Adipose tissue (tissue), 3 donors: ENCODE measurements around the gene UIMC1. TPM values are rescaled to one million over a fixed set of nuclear protein-coding genes. Genes with fewer than 3 reads are reported as not detected.

ENCODE experiments used
- H3K27ac ChIP-seq: one replicate; pipeline ENCODE4 v1.5.1; 2013; ENCODE audit warnings: low read depth, low read length
- whole genome bisulfite sequencing, 3 donors: extraction: QIAGEN DNeasy Blood & Tissue Kit; methylation state at CpG; one replicate each; pipeline ENCODE4 v1.1.7; 2013; 5-methylcytosine and 5-hydroxymethylcytosine counted together
- polyA plus RNA-seq, 3 donors: library from polyadenylated mRNA; stranded (reverse); fragments of 200-250 nt; gene quantifications; one replicate each; pipeline ENCODE4 v1.2.3, GENCODE V29; 2013
- donor health status: healthy with polysubstance abuse.
- donor health status: Bipolar disorder and iron deficiency.
- donor health status: healthy.

Gene UIMC1
- polyA plus RNA-seq, 3 donors, result 15.8 to 26.0 (median 21.6) TPM

DNA sequence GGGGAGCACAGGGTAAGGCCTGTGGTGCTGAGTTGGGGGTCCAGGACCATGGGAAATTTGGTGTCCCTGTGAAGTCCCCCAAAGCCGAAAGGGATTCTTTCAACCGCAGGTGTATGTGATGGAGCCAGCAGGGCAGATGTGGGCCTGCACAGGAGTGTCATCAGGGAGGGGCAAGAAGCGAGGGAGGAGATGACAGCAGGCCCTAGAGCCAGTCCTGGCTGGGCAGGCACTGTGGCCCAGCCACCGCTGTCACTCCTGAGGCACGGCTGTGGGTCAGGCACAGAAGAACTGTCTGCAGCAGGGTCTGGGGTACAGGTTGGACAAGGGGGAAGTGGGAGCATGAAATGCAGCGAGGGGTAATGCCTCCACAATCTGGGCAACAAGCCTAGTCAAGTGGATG is 112.3 kb downstream of the UIMC1 start:
- 84 to 92% (median 85%) methylated on average over 6 of the region's 6 CpGs for WGBS, 3 donors
- no peak overlapping the region for H3K27ac ChIP-seq

DNA sequence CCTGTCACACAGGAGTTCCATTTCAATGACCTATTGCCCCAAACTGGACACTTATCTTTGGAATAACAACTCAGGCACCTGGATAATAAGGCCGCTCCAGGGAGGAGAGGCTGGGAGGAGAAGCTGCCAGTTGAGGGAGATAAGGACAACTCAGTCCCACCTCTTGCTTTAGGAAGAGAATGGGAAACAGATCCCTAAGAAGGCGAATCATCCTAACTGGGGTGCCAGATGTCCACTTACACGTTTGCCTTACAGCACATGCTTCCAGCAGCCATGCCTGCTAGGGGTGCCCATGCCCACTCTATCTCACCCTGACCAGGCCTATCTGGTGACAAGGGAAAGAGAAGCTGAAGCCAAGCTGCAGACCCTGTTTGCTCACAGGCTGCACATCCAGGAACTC is 113.9 kb downstream of the UIMC1 start:
- 70 to 72% (median 71%) methylated on average over 3 of the region's 3 CpGs for WGBS, 3 donors

DNA sequence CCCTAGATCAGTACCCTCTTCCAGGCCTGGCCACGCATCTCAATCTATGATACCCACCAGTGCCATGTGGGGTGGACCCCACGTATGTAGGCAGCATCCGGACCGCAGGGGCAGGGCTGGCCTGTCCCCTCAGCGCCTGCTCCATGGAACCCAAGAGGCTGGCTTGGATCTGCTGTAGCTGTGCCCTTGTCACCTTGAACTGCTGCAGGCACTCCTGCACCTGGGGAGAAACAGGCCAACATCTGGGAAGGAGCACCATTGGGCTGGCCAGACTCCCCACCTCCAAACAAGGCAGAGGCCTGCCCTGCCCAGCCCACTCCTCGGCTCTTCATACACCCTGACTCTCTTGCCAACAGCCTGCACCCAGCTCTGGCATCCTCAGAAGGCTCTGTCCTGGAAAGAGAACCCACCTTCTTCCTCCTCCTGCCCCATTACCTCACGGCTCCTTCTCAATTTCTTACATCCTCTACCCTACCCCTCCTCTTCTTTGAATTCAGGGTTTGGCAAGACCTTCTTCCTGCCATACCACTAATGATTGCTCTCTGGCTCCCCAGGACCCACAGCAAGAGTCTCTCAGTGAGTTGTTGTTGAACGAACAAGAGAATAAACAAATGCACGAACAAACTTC is 115.1 kb downstream of the UIMC1 start:
- H3K27ac ChIP-seq, result no peak overlapping the region
- WGBS, 3 donors, result 67 to 96% (median 69%) methylated on average over 9 of the region's 9 CpGs

More for the DNA sequence above, 113.9 kb downstream of the UIMC1 start:
- no peak overlapping the region for H3K27ac ChIP-seq

- WGBS, 3 donors, result 79 to 85% (median 84%) methylated on average over 9 of the region's 9 CpGs
These were observed 115.9 kb downstream of the UIMC1 start for GRCh38 chr5:176890455-176891330.

DNA sequence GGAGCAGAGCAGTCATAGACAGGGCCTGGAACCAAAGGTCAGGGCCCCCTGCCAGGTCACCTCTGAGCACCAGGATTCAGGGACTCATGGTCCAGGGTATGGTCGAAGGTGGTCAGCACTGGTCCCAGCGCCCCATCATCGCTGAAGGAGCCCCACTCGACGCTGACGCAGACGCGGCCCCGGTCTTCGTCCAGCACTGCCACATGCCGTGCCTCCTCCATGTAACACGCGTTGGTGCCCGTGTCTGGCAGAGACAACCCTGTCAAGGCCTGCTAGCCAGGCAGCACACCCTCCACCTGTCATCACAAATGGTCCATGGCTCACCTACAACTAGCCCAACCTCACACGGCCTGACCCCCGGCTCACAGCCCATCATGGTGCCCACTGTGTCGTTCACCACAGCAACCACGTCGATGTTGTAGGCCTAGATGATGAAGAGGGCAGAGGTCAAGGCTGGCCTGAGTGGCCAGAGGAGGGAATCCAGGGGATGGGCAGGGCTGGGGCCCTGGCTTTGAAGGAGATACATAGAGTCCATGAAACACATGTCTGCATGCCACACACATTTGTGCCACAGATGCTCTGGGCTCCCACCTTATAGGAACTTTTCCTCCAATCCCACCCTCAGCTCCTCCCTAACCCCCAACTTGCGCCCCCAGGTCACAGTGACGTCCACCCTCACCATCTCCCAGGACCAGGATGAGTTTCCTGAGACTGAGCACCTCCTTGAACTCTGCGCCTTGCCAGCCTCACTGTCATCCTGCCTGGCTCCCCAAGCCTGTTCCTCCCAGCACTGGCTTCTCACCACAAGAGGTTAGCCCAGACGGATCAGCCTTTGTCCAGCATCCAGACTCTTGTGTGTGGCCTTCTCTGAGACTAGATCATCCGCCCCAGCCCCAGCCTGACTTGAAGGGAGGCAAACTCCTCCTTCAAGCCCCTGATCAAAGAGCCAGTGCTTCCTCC is 117.0 kb downstream of the UIMC1 start:
- H3K27ac ChIP-seq, result no peak overlapping the region
- 88 to 94% (median 91%) methylated on average over 24 of the region's 24 CpGs for WGBS, 3 donors

More at GRCh38 chr5:176890455-176891330, 115.9 kb downstream of the UIMC1 start:
- H3K27ac ChIP-seq, result no peak overlapping the region

GRCh38 chr5:176888865-176889165 is 117.8 kb downstream of the UIMC1 start:
- H3K27ac ChIP-seq, result no peak overlapping the region
- 76 to 93% (median 79%) methylated on average over 1 of the region's 1 CpG for WGBS, 3 donors

GRCh38 chr5:176888016-176888864 is 118.3 kb downstream of the UIMC1 start:
- H3K27ac ChIP-seq, result no peak overlapping the region
- WGBS, 3 donors, result 86 to 89% (median 88%) methylated on average over 26 to 27 of the region's 27 CpGs

DNA sequence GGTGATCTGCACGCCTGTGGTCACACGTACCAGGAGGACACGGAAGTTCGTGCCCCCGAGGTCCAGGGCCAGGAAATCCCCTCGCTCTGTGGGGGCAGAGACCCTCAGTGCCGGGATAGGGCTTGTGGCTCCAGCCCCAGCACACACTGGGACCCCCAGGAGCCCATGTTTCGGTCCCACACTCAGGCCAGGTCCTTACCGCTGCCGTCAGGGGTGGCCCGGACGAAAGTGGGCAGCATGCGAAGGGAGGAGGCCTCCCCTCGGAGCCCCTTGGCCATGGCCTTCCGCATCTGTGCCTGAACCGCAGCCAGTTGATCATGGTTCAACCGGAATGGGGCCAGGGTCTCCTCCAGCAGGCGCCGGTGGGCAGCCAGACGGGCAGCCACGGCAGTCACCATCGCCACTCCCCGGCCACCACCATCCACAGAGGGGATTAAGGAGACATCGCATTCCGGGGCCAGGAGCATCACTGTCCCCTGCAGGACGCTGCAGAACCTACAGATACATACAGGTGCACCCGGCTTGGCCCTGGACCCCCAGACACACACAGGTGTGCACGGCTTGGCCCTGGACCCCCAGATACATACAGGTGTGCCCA is 119.2 kb downstream of the UIMC1 start:
- H3K27ac ChIP-seq, result no peak overlapping the region
- WGBS, 3 donors, result 84 to 93% (median 91%) methylated on average over 27 to 28 of the region's 28 CpGs

- no peak overlapping the region for H3K27ac ChIP-seq
- WGBS, 3 donors, result 84 to 91% (median 85%) methylated on average over 13 of the region's 13 CpGs
These were observed 120.0 kb downstream of the UIMC1 start for GRCh38 chr5:176886336-176887251.

DNA sequence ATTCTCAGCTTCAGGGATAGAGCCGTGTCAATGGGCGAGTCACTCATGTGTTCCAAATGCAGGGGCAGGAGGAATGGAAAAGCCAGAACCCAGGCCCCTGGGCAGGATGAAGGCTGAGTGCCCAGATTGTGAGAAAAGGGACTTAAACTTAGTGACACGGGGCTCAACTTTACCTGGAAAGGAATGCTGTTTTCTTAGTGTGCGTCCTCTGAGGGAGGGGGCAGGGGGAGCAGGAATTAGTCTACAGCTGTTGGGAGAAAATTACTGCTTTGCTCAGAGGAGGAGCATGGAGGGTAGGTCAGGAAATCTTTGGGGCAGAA is 122.0 kb downstream of the UIMC1 start:
- no peak overlapping the region for H3K27ac ChIP-seq
- WGBS, 3 donors, result 55 to 75% (median 63%) methylated on average over 4 of the region's 4 CpGs

- WGBS, 3 donors, result 89 to 93% (median 90%) methylated on average over 17 of the region's 17 CpGs
- H3K27ac ChIP-seq, result no peak overlapping the region
These were observed 122.6 kb downstream of the UIMC1 start for GRCh38 chr5:176883700-176884570.

- 28 to 52% (median 49%) methylated on average over 6 of the region's 6 CpGs for WGBS, 3 donors
- no peak overlapping the region for H3K27ac ChIP-seq
These were observed 124.0 kb downstream of the UIMC1 start for GRCh38 chr5:176882567-176882903.

- WGBS, 3 donors, result 84 to 88% (median 85%) methylated on average over 25 of the region's 25 CpGs
- no peak overlapping the region for H3K27ac ChIP-seq
These were observed 124.6 kb downstream of the UIMC1 start for GRCh38 chr5:176881816-176882566.

DNA sequence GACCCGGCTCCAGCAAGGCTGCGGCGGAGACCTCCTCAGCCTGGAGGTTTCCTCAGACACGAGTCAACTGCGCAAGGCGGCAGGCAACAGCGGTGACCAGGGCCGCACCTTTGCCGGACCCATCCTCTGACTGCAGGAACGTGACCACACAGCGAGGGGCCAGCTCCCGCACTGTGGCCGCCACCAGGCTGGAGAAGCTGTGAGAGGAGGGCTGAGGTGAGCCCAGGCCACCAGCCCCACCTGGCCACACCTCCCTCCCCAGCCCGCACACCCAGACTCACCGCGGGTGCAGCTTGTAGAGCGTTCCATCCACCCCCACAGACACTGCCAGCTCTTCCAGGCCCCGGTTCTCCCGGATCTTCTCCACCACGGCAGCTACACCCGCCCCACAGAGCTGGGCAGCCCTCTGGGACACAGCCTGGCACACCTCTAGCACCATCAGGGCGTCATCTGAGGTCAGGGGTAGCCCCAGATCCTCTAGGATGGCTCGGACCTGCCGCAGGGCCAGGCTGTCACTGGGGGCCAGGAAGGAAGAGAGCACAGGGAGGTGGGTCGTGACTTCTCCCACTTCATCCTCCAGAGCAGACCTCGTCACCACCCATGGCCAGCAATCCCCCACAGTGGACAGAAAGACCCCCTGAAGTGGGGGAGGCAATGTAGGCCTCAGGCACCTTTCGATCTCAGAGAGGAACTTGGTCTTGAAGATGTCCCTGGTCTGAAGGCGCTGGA is 125.4 kb downstream of the UIMC1 start:
- WGBS, 3 donors, result 82 to 94% (median 91%) methylated on average over 25 to 28 of the region's 28 CpGs
- no peak overlapping the region for H3K27ac ChIP-seq
